Activated CD8-positive, alpha-beta memory T cell treated with anti-CD3 and anti-CD28 coated beads, Interleukin-2, amount 50 U/mL, for 4 hours (primary cell): ENCODE results near the gene PPFIBP1.

ENCODE experiments used
- DNase-seq: peaks from one replicate; pipeline ENCODE4 v3.0.0-alpha.2; 2020

Gene PPFIBP1

DNA sequence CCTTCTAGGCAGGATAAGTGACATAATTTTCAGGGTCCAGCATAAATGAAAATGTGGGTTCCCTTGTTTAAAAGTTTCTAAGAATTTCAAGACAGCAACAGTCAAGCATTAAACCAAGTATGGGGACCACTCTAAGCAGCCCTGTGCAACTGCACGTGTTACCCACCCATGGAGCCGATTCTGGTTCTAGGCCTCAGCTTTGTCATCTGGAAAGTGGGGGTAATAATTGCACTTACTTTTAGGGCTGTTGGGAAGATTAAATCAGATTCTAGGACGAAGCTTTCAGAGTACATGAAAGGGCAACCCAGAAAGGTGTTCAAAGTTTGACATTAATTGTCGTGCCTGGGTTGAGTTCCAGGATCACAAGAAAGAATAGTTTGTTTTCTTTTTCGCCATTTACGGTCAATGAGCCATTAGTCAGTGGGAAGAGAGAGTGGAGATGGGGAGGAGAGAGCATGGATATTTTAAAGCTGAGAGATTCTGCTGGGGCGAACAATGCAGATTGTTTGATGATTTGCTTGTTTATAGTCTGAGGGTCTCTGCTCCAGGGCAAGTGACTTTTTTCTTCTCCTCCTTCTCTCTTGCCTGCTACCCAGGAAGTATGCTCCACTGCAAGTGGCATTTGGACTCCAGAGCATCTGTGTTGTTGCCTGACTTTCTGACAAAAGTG, 10.7 kb upstream of the PPFIBP1 start:
- no peak for DNase-seq

DNA sequence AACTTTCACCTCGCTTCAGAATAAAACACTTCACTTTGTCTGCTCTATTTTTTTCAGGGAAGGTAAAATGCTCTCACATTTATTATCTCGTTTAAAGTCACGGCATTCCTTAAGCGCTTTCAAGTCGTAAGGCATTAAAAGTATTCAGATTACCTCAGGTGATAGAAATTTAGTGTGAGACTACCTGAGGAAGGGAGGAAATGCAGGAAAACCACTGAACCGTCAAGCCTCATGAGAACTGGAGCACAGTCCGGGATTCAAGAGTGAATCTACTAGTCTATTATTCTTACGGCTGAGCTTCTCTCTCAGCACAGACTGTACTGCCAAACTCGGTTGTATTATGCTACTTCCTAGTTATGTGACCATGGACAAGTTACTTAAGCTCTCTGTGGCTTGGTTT, 8.3 kb upstream of the PPFIBP1 start:
- DNase-seq, result no peak

GRCh38 chr12:27516625-27517024, 7.4 kb upstream of the PPFIBP1 start:
- DNase-seq, result no peak

DNA sequence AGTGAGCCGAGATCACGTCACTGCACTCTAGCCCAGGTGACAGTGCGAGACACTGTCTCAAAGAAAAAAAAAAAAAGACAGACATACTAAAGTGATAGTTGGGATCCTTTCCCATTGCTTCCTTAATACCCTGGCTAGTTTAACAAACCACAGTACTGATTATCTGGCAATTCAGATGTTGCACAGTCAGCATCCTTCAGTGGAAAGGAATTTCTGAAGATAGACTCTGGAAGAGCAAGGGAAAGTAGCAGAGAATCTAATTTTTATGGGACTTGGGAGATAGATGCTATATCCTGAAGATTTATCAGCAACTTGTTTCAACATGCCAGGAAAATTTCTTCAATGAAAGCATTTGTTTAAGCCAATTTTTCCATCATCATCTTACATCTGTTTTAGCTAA, 6.5 kb upstream of the PPFIBP1 start:
- DNase-seq, result no peak

DNA sequence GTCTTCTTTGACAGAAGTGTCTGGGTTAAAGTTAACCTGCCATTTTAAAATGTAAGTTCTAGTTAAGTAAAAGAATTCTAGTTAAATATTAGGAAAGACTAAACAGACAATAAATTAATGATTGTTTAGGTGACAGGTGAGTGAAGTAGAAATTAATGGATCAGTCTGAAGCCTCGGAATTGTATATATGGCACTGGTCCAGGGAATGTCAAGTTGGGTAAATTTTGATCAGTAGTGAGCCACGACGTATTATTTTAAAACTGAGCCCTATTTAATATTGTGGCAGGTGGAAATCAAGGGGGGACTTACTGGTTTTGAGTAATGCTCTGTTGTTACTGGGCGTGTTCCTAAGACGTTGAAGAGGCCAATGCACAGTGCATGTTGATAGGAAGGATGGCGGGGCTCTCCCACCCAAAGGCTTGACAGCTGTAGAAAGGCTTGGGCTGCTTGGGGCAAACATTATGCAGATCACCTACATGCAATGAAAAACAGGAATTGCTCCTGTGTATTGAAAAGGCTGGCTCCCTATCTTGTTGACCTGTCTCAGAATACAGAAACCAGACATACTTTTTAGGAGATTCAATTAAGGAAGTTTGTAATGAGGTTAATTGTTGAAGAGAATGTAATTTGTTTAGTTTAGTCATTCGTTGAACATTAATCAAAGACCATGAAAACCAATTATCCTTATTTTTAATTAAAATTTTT, 5.9 kb upstream of the PPFIBP1 start:
- DNase-seq, result no peak

- DNase-seq, result no peak
Measured at GRCh38 chr12:27521066-27521465, 2.9 kb upstream of the PPFIBP1 start.

GRCh38 chr12:27521981-27522380, 2.0 kb upstream of the PPFIBP1 start:
- DNase-seq, result no peak

GRCh38 chr12:27523305-27523641, 733 bp upstream of the PPFIBP1 start:
- DNase-seq, result no peak

DNA sequence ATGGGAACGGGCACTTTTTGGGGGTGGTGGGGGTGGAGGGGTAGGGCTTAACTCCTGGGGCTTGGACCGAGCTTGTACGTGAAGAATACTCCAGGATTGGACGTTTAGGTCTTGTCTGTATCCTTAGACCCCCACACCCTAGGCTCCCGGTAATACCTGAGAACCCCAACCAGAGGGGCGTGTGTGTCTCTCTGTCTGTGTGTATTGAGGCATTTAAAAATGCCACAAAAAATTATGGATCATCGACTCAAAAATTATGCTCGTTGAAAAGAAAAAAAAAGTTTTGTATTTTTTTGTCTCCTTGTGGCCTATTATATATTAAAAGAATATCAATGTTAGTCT, 459 bp downstream of the PPFIBP1 start:
- DNase-seq, result no peak

GRCh38 chr12:27524839-27525753, 1.1 kb downstream of the PPFIBP1 start:
- DNase-seq, result no peak

DNA sequence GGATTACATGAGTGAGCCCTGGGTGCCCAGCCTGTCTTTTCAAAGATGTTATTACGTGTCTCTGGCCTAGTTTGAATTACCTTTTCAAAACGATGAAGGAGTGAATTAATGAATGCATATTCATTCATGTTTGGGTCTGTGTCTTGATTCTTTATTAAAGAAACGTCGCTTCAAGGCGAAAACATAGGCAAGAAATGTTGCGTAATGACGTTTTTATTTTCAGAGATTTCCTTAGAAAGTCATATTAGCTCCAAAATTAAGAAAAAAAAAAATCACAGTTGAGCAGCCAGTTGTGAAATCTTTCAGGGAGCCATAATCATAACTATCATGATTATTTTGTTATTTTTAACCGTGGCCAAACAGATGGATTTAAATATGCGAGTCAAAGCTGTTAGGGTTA, 3.5 kb downstream of the PPFIBP1 start:
- DNase-seq, result no peak

- DNase-seq, result no peak
Measured at GRCh38 chr12:27528788-27529187, 4.8 kb downstream of the PPFIBP1 start.

- no peak for DNase-seq
Measured at GRCh38 chr12:27530157-27530922, 6.3 kb downstream of the PPFIBP1 start.

GRCh38 chr12:27531896-27532295, 7.9 kb downstream of the PPFIBP1 start:
- DNase-seq, result no peak

- DNase-seq, result no peak
Measured at GRCh38 chr12:27534060-27534764, 10.2 kb downstream of the PPFIBP1 start.

DNA sequence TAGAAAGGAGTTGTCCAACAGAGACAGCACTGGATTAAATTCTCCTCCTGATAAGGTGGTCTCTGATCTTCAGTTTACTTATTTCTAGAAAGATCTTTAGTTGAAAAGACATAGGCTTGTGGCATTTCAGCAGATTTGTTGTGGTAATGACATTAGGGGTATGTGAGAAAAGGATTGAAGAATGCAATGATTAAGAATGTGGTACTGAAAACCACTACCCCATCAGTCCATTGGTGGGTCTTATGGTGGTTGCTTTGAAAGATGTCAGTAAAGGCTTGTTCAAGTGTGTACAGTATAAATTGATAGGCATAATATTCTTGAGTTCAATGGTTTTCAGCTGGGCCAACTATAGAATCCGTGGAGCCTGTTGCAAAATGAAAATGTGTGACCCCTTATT, 10.8 kb downstream of the PPFIBP1 start:
- DNase-seq, result no peak

- DNase-seq, result no peak
Measured at GRCh38 chr12:27535318-27535717, 11.3 kb downstream of the PPFIBP1 start.

DNA sequence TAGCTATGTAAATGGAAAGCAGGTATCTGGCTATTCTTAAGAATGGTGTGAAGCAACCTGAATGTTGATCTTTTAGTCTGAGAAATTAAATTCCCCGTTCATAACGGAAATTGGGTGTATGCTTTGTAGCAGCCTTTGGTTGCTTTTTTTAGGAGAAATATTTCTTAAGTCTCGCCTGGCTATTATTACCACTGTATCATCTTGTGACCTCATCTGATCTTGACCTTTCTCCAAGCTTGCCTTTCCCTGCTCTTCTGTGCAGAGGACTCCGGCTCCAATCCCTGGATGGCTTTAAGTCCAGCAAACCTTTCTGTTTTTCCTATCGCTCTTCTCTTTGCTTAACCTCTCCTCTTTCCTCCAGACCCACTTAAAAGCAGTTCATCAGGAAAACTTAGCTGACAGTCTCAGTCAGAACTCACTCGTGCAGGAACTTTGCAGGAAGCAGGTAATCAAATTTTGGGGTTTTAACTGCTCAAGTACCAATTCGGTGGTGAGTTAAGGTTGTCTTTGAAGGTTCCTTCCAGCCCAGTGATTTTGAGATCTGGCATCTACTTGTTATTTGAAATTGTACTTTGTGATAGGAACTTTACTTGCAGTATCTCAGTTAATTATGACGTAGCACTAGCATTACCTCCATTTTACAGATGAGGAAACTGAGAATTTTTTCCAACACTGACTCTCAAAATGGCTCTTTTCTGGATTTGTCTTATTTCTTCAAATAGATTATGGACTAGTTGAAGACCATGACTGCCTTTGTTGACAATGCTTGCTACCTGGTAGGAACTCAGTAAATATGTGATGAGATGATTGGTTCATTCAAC, 14.1 kb downstream of the PPFIBP1 start:
- DNase-seq, result no peak

GRCh38 chr12:27539191-27539631, 15.2 kb downstream of the PPFIBP1 start:
- no peak for DNase-seq

- DNase-seq, result no peak
Measured at GRCh38 chr12:27541031-27541719, 17.2 kb downstream of the PPFIBP1 start.

- no peak for DNase-seq
Measured at GRCh38 chr12:27542628-27543027, 18.6 kb downstream of the PPFIBP1 start.
